Mesenteric fat pad (tissue), 1 donor: ENCODE measurements around the gene MAGI2. TPM values are rescaled to one million over a fixed set of nuclear protein-coding genes. Genes with fewer than 3 reads are reported as not detected.

Experiments
- DNase-seq: peaks from one replicate; pipeline ENCODE4 v3.0.0-alpha.2; 2020; ENCODE audit warnings: low spot score
- total RNA-seq: library from RNA; stranded (reverse); fragmentation: NEBNext Ultra II Directional; extraction: Animal tissue kit (Norgen Biotek cat#: 25700); gene quantifications from one replicate; pipeline ENCODE4 v1.2.1, GENCODE V29; 2021
- donor health status: DM: yes; HTN: yes; CAD: no.

Gene MAGI2
- total RNA-seq, 1 donor from 2014 or later, result 9.7 TPM

DNA sequence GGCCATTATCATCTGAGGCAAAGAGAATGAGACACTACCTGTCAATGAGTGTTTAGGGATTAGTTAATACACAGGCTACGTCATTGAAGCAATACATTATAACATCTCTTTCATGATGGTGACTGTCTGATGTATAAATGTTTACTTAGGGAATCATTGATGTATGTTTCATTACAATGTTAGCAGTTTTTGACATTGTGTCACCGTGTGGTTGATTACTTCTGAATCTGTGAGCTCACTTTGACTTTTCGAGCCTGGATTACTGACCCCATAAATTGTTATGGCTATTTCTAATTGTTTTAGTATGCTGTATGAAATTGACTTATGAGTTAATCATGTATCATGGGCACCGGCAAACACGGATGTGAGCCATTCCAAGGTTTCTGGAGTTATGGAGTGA, 494.0 kb downstream of the MAGI2 start:
- DNase-seq, result no peak

DNA sequence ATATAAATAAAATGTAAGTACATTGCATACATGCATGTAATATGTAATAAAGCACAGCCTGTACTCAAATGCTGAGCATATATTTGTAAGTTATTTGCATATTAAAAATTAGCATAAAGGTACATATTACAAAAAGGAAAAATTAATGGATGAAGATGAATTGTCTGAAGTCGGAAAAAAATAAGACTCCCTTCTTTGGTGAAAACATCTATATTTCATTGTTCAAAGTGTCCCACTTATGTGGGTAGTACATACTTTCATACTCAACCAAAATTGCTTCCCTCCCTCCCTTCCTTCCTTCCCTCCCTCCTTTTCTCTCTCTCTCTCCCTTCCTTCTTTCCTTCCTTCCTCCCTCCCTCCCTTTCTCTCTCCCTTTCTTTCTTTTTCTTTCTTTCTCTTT, 498.1 kb downstream of the MAGI2 start:
- DNase-seq, result no peak

GRCh38 chr7:78953726-78954363, 499.6 kb downstream of the MAGI2 start:
- DNase-seq, result no peak

DNA sequence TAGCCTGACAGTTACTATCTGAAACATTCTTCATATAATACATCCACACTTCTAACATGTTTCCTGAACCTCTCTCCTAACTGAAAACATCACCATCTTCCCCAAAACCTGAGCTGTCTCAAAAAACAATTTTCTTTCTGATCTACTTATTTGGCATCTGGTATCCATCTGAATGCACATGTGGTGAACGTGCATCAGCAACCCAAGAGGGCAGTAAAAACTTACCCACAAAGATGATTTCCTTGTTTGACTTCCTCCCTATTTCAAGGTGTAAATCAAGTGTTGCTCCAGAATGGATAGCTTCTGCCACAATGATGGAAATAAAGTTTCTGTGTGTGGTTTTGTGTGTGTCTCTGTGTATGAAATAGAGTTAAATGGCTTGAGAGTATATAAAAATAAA, 500.4 kb downstream of the MAGI2 start:
- no peak for DNase-seq

DNA sequence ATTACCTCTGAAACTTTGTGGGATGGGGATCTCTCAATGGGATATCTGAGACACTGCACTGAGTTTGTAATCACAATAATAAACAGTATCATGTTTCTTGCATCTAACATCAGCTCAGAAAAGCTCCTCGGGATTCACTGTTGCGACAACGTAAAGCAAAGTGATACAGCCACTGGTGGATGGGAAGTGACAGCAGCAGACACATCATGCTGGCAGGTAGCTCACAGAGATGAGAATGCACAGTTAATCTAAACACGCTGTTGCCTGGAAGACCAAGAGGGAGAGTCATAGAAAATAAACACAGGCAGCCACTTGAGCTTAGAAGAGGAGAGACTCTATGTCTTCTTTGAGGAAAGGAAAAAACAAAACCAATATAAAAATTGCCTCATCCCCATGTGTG, 513.8 kb downstream of the MAGI2 start:
- DNase-seq, result no peak

DNA sequence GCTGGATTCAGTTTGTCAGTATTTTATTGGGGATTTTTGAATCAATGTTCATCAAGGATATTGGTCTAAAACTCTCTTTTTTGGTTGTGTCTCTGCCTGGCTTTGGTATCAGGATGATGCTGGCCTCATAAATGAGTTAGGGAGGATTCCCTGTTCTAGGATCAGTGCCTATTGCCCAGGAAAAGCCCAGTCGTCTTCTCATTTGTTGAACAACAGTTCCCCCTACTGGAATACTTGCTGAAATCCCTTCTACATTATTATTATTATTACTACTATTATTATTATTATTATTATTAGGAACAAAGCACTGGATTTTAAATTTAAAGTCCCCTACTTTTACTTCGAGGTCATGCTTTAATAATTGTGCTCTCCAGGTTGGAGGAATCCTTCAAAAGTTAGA, 528.9 kb downstream of the MAGI2 start:
- no peak for DNase-seq

- DNase-seq, result no peak
Measured at GRCh38 chr7:78912781-78913180, 540.7 kb downstream of the MAGI2 start.

- no peak for DNase-seq
Measured at GRCh38 chr7:78906735-78907134, 546.7 kb downstream of the MAGI2 start.

- no peak for DNase-seq
Measured at GRCh38 chr7:78905436-78905835, 548.0 kb downstream of the MAGI2 start.

GRCh38 chr7:78904983-78905382, 548.5 kb downstream of the MAGI2 start:
- no peak for DNase-seq

DNA sequence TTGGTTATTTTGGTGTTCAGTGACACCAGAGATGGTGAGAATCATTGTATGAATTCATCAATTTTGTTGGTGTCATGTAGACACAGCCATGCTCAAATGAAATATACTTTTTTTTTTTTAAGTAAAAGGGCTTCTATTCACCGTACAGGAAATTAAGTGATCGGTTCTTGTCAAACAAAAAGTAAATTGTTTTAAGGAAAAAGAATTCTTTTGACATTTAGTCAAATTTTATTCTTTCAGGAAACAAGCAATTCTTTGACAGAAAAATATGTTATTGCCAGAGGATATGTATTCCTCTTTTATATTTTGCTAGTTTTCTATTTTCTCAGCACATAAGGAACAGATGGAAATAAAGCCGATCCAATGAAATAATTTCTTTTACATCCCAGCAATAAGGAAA, 551.9 kb downstream of the MAGI2 start:
- no peak for DNase-seq

DNA sequence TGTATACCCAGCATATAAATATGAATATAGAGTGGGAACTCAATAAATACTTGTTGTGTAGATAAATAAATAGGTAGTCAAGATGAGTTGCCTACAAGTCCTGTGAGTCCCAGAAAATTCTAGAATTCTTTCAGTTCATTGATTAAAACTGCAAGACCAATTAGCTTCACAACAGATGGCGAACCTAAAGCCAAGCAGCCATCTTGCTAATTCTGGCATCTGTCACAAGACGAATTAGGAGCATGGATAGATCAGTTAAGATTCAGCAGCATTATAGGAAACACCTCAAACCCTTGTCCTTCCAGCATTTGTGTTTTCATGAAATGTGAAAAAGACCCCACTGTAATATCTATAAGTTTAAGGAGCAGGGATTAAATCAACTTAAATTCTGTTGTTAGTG, 552.7 kb downstream of the MAGI2 start:
- no peak for DNase-seq

- no peak for DNase-seq
Measured at GRCh38 chr7:78895393-78895792, 558.1 kb downstream of the MAGI2 start.

- DNase-seq, result no peak
Measured at GRCh38 chr7:78879206-78879605, 574.3 kb downstream of the MAGI2 start.

DNA sequence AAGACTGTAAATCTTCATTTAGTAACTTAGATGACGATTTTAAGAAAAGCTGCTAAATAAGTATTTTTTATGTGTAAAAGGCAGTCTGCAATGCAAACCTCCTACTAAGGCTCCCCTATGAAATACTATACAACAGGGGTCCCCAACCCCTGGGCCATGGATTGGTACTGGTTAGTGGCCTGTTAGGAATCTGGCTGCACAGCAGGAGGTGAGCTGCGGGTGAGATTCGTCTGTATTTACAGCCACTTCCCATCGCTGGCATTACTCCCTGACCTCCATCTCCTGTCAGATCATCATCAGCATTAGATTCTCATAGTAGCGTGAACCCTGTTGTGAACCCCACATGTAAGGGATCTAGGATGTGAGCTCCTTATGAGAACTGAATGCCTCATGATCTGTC, 580.4 kb downstream of the MAGI2 start:
- no peak for DNase-seq

- DNase-seq, result no peak
Measured at GRCh38 chr7:78864339-78864738, 589.1 kb downstream of the MAGI2 start.

DNA sequence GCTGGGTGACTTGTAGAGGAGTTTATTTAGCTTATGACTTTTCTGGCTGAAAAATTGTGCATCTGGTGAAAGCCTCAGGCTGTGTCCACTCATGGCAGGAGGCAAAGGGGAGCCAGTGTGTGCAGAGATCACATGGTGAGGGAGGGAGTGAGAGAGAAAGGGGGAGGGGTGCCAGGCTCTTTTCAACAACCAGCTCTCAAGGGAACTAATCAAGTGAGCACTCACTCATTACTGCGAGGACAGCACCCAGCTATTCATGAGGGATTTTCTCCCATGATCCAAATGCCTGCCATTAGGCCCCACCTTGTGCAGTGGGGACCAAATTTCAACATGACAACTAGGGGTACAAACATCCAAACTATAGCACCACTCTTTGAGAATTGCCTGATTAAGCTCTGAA, 590.2 kb downstream of the MAGI2 start:
- no peak for DNase-seq

DNA sequence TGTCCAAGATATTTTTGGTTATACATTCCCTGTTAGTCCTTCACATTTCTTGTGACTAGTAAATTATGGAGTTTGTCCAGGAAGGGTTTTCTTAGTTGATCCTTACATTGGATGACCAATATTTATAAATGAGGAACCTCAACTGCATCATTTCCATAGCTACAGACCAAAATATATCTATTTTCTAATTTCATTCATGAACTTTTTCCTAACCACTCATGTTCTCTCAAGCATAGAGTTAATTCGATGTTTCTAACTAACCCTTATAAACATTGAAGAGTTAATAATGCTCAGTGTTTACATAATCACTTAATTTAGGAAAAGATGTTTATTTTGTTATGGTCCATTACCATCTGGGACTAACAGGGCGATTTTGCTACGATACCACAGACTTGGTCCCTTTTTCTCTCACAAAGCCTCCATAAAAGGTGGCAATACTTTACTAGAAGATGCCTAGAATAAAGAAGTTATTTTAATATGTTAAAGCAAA, 591.0 kb downstream of the MAGI2 start:
- no peak for DNase-seq

- no peak for DNase-seq
Measured at GRCh38 chr7:78852951-78853350, 600.5 kb downstream of the MAGI2 start.

DNA sequence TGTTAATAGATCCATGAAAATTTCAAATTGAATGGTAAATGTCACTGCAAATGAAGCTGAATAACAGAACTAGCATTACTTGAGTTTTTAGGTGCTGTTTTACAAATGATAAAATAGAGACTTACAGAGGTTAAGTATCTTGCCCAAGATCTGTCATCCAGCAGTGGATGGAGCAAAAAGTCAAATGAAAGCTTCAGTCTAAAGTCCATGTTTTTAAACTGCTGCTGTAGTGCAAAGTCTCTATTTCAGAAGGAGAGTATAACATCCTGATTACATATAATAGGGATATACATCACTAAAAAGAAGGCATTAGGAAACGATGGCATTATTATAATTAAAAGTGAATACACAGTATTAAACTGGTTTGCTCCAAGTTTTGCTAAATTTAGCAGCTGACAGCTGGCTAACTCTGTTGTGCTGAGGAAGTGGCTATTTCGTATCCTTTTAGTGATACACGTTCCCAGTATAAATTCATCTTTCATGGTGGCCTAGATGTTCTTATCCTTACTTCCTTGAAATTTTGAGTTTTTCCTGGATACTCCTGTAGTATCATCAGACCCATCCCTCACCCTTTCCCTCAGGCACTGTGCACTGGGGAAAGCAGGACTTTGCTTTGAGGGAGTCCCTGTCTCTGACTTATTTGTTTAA, 603.2 kb downstream of the MAGI2 start:
- DNase-seq, result no peak

DNA sequence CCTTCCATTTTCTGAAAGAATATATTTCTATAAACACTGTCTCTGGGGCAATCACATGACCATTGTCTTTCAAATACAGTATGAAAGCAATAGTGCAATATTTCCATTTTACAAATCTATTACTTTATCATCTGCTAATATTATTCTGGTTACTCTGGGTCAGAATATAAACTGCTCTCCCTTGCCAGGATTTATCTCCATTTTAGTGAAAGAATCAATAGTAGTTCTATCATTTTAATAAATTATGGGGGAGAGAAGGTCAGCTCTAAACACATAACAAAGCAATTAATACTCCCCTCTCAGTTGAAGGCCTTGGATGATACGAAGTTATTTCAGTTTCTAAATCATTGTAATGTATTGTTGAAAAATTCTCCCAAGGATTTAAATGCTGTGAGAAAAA, 608.3 kb downstream of the MAGI2 start:
- no peak for DNase-seq

DNA sequence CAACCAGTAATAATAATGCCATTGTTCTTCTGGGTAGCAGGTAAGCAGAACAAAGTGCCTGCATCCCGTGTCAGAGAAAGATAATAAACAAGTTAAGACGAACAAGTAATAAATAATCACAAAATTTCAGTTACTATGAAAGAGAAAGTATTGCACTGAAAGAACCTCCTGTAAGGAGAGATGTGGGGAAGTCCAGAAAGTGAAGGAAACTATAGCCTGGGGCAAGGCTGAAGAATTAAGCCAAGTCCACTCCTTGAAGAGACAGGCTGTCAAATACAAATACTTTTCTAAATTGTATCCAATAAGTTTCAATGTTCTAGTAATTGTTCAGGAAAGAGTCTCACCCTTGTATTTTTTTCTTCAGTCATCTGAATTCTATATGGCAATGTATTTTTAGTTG, 611.4 kb downstream of the MAGI2 start:
- no peak for DNase-seq

- no peak for DNase-seq
Measured at GRCh38 chr7:78835897-78836296, 617.6 kb downstream of the MAGI2 start.
